Stomach (tissue), 4 donors: ENCODE measurements around the gene SNTA1.
"Not testable (repeated sequence)": the region's sequence is repeated elsewhere in the genome, so short reads cannot be mapped to it uniquely, and the experiment has no call there.

Experiments
- EP300 ChIP-seq: sonication (generic); formaldehyde crosslinking; IDR thresholded peaks from one replicate; pipeline ENCODE4 v1.6.1; 2017; ENCODE audit warnings: antibody characterized with exemption
- POLR2A ChIP-seq, 4 donors: fragments of 450-650 bp; IDR thresholded peaks; one replicate each; pipeline ENCODE4 v1.6.1; 2016; ENCODE audit warnings: antibody characterized with exemption in 4 of 4, control low read depth in 2 of 4, mild to moderate bottlenecking in 1 of 4, moderate library complexity in 1 of 4
- TF ChIP-seq, protein P1 (sequence below), 7 experiments: fragments of 450-650 bp in 4 of 7; fragments of 200-600 bp in 3 of 7; sonication (generic) in 3 of 7; IDR thresholded peaks; one replicate each; pipeline ENCODE4 v1.5.1; 2016 to 2019; ENCODE audit warnings: antibody characterized with exemption in 7 of 7, control low read depth in 2 of 7, mild to moderate bottlenecking in 1 of 7

- not testable (repeated sequence) for TF ChIP-seq EP300; POLR2A (IDR thresholded peaks at IDR 0.05)
- TF ChIP-seq, protein P1, sequence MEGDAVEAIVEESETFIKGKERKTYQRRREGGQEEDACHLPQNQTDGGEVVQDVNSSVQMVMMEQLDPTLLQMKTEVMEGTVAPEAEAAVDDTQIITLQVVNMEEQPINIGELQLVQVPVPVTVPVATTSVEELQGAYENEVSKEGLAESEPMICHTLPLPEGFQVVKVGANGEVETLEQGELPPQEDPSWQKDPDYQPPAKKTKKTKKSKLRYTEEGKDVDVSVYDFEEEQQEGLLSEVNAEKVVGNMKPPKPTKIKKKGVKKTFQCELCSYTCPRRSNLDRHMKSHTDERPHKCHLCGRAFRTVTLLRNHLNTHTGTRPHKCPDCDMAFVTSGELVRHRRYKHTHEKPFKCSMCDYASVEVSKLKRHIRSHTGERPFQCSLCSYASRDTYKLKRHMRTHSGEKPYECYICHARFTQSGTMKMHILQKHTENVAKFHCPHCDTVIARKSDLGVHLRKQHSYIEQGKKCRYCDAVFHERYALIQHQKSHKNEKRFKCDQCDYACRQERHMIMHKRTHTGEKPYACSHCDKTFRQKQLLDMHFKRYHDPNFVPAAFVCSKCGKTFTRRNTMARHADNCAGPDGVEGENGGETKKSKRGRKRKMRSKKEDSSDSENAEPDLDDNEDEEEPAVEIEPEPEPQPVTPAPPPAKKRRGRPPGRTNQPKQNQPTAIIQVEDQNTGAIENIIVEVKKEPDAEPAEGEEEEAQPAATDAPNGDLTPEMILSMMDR (IDR thresholded peaks at IDR 0.05) = not testable (repeated sequence)
These were observed 54.2 kb downstream of the SNTA1 start for GRCh38 chr20:33389326-33389725.
